ENCODE measurements around the gene JAM3.
"Not testable (repeated sequence)": the region's sequence is repeated elsewhere in the genome, so short reads cannot be mapped to it uniquely, and the experiment has no call there.

The JAM3 gene

DNA sequence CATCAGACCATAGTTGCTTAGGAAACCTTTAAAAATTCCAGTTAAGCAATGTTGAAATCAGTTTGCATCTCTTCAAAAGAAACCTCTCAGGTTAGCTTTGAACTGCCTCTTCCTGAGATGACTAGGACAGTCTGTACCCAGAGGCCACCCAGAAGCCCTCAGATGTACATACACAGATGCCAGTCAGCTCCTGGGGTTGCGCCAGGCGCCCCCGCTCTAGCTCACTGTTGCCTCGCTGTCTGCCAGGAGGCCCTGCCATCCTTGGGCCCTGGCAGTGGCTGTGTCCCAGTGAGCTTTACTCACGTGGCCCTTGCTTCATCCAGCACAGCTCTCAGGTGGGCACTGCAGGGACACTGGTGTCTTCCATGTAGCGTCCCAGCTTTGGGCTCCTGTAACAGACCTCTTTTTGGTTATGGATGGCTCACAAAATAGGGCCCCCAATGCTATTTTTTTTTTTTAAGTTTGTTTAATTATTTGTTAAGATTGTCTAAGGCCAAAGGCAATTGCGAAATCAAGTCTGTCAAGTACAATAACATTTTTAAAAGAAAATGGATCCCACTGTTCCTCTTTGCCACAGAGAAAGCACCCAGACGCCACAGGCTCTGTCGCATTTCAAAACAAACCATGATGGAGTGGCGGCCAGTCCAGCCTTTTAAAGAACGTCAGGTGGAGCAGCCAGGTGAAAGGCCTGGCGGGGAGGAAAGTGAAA, 81.5 kb downstream of the JAM3 start:
- DNase-seq, result no peak

DNA sequence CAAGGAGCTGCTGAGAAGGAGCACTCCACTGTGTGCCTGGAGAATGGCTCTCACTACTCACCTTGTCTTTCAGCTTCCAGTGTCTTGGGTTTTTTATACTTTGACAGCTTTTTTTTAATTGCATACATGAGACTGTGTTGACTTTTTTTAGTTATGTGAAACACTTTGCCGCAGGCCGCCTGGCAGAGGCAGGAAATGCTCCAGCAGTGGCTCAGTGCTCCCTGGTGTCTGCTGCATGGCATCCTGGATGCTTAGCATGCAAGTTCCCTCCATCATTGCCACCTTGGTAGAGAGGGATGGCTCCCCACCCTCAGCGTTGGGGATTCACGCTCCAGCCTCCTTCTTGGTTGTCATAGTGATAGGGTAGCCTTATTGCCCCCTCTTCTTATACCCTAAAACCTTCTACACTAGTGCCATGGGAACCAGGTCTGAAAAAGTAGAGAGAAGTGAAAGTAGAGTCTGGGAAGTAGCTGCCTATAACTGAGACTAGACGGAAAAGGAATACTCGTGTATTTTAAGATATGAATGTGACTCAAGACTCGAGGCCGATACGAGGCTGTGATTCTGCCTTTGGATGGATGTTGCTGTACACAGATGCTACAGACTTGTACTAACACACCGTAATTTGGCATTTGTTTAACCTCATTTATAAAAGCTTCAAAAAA, 82.3 kb downstream of the JAM3 start:
- DNase-seq, result no peak

DNA sequence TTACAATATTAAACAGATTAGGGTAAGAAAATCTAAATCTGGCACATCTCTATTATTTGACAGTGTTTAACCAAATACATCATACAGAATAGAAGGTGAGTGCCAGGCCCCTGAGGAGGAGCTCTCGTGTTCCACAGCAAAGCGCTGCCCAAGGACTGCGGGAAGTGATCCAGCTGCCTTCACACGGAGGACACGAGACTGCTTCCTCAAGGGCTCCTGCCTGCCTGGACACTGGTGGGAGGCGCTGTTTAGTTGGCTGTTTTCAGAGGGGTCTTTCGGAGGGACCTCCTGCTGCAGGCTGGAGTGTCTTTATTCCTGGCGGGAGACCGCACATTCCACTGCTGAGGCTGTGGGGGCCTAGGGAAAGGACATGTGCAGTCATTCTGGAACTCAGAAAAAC, 83.8 kb downstream of the JAM3 start:
- no peak for DNase-seq

DNA sequence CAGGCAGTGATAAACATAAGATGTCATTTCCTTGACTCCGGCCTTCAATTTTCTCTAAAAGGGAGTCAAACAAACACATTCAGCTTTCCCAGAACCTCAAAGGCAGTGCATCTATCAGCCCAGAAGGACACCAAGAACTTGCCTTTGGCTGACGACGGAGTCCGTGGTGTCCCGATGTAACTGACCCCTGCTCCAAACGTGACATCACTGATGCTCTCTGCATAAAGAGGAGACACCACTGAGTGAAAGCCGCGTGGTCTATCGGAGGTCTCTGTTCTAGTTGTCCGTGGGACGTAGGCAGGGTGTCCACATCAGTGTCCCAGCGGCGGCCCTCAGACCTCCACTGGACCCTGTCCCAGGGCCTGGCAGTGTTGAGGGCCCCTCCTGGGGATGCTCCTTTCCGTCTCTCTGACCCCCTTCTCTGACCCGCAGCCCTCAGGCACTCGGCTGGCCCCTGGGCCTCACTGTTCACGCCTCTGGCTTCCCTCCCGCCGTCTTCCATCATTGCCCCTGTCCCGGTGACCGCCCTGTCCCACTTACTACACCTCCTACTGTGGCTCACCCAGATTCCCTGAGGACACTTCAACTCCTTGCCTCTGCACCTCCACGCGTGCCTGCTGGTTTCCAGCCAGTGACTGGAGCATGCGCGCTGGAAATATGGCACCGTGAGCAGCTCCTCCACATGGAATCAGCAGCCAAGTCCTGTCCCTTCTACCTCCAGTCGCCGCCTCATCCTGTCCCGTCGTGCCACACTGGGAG, 84.5 kb downstream of the JAM3 start:
- DNase-seq, result no peak

DNA sequence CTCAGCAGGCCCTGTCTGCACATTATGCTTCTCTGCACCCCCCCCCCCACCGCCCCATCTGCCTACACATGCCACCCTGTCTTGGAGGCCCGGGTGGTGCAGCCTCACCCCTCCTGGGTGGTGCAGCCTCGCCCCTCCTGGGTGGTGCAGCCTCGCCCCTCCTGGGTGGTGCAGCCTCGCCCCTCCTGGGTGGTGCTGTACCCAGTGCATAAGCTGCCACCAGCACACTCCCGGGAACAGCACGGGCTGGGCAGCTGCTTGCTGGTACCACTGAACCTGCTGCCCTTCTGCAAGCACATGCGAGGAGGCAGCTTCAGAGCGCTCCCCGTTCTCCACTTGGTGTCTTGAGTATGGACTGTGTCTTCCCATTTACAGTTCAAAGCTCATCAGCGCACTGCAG, 85.6 kb downstream of the JAM3 start:
- no peak for DNase-seq

DNA sequence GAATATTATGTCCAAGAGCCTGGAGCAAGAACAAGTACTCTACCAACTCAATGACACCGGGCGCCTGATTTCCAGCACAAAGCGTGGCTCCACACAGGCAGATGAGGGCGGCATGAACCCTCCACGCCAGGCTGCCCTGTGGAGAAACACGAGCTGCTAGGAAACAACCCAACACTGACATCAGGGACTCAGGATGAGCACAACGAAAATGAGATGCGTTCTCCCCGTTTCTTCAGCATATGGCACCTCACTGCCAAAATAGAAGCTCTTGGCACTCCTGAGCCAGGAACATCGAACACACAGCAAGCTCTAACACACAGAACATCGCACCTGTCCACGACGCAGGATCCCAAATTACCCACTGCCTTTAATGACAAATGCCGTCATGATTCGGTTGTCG, 86.6 kb downstream of the JAM3 start:
- no peak for DNase-seq

DNA sequence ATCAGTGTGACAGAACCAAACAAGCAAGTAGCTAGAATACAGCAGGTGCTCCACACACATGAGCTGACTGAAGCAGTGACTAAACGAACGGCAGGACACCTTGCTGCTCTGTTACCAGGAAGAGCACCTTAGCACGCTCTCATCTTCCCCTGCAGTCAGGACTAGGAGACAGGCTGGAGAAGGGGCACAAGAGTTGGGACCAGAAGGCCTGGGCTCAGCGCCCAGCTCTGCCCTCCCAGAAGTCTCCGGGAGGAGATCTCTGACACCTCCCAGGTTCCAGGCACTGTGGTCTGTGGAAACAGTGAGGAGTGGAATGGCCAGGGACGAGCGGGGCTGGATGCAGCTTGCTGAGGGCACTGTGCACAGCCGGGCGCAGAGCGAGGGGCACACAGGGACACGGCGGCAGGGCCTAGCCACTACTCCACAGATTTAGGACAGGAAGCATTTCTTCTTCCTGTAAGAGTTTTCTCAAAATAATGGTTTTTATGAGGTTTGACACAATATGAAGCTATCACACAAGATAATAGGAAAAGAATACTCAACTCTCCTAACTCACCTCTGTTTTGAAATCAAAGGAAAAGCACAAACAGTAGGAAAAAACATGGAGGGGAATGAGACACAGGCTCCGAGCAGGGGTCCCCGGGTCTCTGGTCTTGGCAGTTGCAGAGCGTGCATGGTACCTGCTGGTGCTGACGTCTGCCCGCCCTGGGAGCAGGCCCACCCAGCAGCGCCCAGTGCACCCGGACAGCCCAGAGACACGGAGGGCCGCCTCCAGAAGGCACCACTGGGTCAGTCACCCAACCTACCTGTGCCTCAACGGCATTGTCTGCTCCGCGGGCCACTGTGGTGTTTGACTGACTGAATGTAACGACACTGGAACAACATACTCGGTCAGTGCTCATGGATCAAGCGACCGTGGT, 87.3 kb downstream of the JAM3 start:
- DNase-seq, result no peak

DNA sequence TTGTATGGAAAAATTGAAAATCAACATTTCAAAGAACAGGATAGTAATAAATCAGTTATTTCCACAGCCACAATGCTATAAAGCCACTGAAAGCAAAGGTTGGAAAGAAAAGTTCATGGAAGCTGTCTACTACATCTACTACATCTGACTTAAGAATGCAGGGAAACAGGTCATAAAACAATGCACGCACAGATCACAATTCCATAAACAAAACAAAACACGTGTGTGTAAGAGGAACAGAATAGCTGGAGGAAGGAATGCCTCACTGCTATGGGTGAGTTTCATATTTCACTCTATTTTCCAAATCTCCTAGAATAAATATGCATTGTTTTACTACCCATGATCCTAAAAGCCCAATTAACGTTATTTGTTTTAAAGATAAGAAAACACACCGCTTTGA, 88.6 kb downstream of the JAM3 start:
- no peak for DNase-seq

DNA sequence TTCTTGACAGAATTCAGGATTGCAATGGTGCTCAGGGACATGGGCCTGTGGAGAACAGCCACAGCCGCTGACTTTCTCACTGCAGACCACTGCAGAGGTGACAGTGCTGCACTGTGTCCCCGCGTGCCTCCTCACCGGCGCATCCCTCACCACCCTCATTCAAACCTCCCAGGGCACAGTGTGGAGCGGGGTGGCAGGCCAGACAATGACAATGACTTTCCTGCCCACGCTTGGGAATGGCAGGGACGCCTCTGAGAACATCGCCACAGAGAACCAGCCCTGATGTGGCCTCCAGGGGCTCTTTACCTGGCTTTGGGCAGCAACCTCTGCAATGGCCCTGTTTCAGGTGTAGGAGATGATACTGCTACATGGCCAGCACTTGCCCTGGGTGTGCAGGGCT, 89.2 kb downstream of the JAM3 start:
- no peak for DNase-seq

DNA sequence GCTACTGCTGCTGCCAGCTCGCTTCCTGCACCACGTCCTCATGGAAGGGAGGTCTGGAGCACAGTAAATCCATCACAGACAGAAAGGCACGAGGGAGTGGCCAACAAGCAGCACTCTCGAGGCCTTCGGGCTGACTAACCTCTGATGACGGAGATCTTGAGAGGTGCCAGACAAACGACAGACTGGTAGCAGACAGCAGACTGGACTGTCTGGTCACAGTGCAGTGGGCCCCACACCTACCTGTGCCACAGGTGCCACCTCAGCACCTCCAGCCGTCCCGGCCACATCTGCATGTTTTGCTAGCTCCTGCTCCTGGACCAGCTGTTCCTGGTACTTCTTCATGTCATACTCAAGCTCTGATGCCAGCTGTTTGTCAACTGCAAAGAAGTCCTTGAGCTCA, 90.8 kb downstream of the JAM3 start:
- DNase-seq, result no peak

DNA sequence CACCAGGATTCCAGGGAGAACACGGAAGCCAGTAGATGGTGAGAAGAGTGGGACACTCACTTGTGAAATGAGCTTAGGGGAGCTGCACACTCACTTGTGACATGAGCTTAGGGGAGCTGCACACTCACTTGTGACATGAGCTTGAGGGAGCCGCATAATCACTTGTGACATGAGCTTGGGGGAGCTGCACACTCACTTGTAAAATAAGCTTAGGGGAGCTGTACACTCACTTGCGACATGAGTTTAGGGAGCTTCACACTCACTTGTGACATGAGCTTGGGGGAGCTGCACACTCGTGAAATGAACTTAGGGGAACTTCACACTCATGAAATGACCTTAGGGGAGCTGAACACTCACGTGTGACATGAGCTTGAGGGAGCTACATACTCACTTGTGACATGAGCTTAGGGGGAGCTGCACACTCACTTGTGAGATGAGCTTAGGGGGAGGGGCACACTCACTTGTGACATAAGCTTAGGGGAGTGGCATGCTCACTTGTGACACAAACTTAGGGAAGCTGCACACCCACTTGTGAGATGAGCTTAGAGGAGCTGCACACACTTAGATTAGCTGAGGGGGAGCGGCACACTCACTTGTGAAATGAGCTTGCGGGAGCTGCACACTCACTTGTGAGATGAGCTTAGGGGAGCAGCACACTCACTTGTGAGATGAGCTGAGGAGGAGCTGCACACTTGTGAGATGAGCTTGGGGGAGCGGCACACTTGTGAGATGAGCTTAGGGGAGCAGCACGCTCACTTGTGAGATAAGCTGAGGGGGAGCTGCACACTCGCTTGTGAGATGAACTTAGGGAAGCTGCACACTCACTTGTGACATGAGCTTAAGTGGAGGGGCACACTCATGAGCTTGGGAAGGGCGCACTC, 95.9 kb downstream of the JAM3 start:
- no peak for DNase-seq

DNA sequence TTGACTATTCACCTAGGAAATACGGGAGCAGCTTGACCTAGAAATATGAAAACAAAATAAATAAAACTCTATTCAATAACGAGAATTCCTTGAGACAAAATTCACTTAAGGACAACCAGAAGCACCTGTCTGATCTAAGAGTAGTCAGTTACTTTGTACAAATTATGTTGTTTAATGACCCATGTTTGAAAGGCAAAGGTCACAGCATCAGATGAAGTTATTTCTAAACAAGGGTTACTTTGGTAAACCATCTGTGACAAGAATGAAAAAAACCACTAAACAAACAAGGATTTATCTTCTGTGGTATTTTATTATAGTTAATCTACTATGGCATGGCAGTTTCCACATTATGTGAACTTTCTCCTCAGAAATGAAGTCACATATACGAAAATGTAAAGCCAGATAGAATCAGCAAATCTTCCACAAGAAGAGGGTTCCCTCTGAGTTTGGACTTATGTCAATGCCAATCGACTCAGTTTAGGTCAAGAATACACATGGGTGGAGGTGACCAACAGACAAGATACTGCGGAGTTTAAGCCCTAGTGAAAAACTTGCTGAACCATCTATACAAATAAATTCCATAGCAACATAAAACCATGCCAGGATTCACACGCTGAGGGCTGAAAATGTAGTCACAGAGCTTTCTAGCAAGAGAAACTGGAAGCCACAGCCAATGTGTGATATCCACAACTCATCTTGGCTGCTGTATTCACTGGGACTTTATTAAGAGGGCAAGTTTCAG, 101.5 kb downstream of the JAM3 start:
- no peak for DNase-seq

DNA sequence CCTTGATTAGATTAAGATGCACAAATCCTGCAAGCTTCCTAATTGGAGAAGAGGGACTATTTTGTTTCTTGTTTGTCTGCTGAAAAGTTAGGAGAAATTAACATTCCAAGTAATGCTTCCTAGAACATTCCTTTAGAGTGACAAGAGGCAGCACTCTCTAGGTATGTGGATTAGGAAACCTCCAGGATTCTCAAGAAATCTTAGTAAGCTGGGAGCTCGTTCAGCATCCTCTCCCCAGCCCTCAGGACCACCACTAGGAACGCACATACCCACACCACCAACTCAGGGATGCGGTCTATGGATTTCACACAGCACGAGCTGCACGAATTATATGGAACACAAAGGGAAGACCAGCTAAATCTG, 102.0 kb downstream of the JAM3 start:
- no peak for DNase-seq

DNA sequence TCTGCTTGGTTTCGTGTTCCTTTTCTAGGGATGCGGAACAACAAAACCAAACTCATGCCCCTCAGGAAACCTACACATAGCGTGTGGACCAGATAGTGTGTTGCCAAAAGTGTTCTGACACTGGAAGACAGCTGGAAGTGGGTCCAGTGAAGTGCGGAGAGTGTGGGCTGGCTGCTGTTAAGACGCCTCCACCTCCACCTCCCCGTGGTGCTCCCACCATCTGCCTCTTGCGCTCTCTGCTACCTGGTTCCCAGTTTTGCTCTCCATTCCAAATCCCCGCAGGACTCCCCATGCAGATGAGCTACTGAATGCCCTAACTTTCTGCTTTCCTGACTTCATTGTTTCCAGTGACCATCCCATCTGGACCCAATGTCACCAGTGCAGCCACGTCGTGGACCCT, 103.1 kb downstream of the JAM3 start:
- no peak for DNase-seq

DNA sequence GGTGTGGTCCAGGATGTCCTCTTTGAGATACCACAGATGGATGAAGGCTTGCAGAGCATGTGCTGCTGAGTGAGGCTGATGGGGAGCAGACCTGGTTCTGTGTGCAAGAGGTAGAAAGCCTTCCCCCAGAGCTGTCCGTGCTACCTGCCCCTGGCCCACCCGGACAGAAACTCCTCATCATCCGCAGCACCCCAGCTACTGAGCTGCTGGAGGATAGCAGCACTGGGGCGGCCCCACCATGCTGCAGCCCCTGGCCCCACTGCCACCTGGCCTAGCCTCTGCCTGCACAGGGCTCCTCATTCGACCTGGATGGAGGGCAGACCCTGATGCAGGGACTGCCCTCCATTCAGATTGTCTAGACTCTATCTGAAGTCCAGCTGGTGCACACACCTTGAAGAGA, 104.4 kb downstream of the JAM3 start:
- no peak for DNase-seq

DNA sequence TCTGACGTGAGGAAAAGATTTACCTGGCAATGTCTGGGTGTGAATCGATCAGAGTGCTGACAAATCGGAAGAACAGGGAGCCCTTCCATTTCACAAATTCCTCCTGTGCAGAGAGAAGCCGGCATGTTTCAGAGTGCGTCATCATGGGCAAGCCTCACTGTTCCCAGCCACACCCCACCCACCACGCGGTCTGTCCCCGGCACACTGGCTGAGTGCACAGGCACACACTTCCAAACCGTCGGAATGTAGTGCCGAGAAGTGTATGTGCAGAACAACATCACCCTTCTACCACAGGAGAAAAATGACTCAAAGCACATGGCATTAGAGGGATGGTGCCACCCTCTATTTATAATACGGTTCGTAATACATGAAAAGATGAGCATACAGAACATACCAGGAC, 107.4 kb downstream of the JAM3 start:
- no peak for DNase-seq

DNA sequence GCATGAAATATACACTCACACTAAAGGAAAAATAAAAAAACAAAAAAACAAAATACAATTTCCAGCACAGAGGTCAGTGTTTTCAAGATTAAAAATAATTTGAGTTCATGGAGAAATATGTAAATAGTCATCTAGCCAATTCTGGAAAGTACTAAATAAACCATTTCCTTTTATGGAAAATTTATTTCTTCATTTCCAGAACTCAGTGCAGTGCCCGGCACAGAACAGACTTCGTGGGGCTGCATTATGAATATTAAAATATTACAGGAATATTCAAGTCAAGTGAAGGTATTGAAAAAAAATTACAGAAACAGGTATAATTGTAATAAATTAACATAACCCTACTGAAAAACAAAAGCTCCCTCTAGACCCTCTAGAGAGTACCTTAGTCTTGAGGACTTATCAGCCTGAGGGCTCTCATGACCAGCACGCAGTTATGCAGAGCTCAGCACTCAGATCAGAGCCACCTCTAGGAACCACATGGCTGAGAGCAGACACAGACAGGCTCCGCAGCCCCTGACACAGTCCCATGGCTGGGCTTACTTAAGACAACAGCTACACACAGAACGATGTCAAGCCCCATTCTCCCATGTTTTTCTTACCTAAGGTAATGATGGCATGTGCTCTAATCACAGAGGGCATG, 109.3 kb downstream of the JAM3 start:
- no peak for DNase-seq

DNA sequence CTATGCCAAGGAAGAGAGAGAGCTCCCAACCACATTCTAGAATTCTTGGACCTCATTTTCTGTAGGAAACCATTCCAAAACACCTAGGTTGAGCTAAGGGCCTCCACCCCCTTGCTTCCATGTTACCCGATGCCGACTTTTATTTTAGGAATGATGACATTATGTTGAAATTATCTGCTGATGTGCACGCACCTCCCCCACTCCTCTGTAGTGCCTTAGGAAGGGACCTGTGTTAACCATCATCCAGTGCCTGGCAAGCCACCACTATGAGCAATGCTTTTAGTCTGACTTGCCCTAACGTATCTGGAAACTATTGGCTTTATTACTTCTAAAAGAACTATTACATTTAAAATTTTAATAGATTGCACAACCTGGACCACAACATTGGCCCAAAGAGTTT, 112.8 kb downstream of the JAM3 start:
- no peak for DNase-seq

DNA sequence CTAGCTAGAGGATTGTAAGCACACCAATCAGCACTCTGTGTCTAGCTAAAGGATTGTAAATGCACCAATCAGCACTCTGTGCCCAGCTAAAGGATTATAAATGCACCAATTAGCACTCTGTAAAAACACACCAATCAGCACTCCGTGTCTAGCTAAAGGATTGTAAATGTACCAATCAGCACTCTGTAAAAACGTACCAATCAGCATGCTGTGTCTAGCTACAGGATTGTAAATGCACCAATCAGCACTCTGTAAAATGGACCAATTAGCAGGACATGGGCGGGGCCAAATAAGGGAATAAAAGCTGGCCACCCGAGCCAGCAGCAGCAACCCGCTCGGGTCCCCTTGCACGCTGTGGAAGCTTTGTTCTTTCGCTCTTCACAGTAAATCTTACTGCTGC, 119.2 kb downstream of the JAM3 start:
- not testable (repeated sequence) for DNase-seq

DNA sequence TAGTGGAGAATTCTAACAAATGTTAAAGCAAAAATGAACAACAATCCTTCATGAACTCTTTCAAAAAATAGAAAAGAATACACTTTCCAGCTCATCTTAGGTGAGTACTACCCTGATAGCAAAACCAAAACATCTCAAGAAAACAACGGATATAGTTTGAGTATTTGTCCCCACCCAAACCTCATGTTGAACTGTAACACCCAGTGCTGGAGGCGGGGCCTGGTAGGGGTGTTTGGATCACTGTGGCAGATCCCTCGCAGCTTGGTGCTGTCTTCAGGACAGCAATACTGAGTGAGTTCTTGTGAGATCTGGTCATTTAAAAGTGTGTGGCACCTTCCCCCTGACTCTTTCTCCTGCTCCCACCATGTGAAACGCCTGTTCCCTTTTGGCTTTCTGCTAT, 127.9 kb downstream of the JAM3 start:
- no peak for DNase-seq

DNA sequence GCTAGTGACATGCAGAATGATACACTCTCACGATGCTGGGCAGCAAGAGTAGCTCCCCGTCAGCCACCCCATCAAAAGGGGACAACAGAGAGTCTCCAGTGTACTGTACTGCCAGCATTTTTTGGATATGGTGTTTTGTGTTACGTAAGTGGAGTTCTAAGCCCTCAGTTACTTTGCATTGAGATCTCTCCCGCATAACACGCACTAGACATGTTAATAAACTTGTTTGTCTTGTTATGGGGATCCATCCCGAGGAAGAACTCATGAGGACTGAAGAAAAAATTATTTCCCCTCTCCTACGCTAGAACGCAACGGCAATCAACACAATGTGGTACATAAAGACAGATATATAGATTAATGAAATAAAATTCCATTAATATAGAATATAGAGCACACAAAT, 130.7 kb downstream of the JAM3 start:
- DNase-seq, result no peak

All from inflammatory macrophage (primary cell).